Measurements from ENCODE around the gene ENKD1.

- no peak for TF ChIP-seq JUNB (IDR thresholded peaks at IDR 0.05; ENCODE audit: unreplicated experiment)
- no peak for TF ChIP-seq EZH2phosphoT487 (IDR thresholded peaks at IDR 0.05; ENCODE audit: unreplicated experiment)
- TF ChIP-seq CREB1 (CRISPR knock-in tag; IDR thresholded peaks at IDR 0.05; ENCODE audit: low read depth) = no peak
- TF ChIP-seq, protein P1, sequence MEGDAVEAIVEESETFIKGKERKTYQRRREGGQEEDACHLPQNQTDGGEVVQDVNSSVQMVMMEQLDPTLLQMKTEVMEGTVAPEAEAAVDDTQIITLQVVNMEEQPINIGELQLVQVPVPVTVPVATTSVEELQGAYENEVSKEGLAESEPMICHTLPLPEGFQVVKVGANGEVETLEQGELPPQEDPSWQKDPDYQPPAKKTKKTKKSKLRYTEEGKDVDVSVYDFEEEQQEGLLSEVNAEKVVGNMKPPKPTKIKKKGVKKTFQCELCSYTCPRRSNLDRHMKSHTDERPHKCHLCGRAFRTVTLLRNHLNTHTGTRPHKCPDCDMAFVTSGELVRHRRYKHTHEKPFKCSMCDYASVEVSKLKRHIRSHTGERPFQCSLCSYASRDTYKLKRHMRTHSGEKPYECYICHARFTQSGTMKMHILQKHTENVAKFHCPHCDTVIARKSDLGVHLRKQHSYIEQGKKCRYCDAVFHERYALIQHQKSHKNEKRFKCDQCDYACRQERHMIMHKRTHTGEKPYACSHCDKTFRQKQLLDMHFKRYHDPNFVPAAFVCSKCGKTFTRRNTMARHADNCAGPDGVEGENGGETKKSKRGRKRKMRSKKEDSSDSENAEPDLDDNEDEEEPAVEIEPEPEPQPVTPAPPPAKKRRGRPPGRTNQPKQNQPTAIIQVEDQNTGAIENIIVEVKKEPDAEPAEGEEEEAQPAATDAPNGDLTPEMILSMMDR (conservative IDR thresholded peaks at IDR 0.05; ENCODE audit: low read depth in 2 of 2) = no peak
Observed at GRCh38 chr16:67661886-67662652, 4.5 kb downstream of the ENKD1 start.

All from GM23338 (cell line).